Erythroblast (primary cell): Measurements from ENCODE around the gene PLCL1.

ENCODE experiments used
- GATA1 ChIP-seq: IDR thresholded peaks from 2 replicates; pipeline ENCODE4 v1.6.1; 2011; ENCODE audit warnings: low read depth, mild to moderate bottlenecking, control low read depth, low read length, moderate library complexity
- POLR2A ChIP-seq: IDR thresholded peaks from 2 replicates; pipeline ENCODE4 v1.6.1; 2011; ENCODE audit warnings: mild to moderate bottlenecking, low read length

DNA sequence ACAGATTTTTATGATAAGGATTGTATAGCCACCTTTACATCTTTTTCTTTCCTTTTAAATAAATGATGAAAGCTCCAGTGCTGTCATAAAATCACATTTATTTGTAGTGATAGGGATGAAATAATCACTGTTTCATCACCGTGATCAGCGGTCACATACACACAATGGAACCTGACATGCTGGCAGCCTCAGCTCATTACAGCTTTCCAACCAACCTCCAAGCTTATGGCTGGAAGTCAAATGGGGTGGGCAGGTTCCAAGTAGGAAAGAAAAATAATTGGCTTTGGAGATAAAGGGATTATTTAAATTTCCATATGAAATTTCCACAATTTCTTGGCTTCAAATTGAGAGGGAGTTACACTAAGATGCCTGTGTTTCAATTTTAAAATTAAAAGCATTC lies 251.3 kb downstream of the PLCL1 start:
- TF ChIP-seq POLR2A (no peak), GATA1 (no peak)
